ENCODE data around the gene UBE3C.

DNA sequence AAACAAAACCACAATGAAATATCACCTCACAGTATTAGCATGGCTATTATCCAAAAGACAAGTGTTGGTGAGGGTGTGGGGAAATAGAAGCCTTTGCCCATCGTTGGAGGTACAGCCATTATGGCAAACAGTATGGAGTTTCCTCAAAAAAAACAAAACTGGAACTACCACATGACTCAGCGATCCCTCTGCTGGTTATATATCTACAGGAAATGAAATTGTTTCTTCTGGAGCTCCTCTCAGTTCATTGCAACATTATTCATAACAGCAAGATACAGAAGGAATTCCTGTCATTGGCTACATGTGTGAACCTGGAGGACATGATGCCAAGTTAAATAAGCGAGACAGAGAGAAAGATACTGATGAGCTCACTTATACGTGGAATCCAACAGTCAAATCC, 2.4 kb upstream of the UBE3C start:
- TF ChIP-seq GATA3 (IDR thresholded peaks at IDR 0.05; ENCODE audit: low read depth, low read length) (no peak), GATA2 (IDR thresholded peaks at IDR 0.05; ENCODE audit: low read depth, low read length) (no peak)
